Mesendoderm (in vitro differentiated cells): ENCODE measurements around the gene CHST5. TPM values are rescaled to one million over a fixed set of nuclear protein-coding genes. Genes with fewer than 3 reads are reported as not detected.

Experiments
- DNase-seq: peaks from one replicate; pipeline ENCODE4 v3.0.0; 2013
- H2AK5ac ChIP-seq: 2 replicates; pipeline ENCODE4 v1.6.1; 2013; ENCODE audit warnings: low read length, inconsistent platforms
- H2BK120ac ChIP-seq: 2 replicates; pipeline ENCODE4 v1.6.1; 2013; ENCODE audit warnings: low read depth, mild to moderate bottlenecking, low read length, moderate library complexity, mixed read lengths
- H2BK15ac ChIP-seq: replicated peaks from 2 replicates; pipeline ENCODE4 v1.6.1; 2013; ENCODE audit warnings: low read depth, mild to moderate bottlenecking, moderate library complexity
- H2BK5ac ChIP-seq: 2 replicates; pipeline ENCODE4 v1.6.1; 2013; ENCODE audit warnings: low read length, inconsistent platforms
- H3K18ac ChIP-seq: 2 replicates; pipeline ENCODE4 v1.6.1; 2013; ENCODE audit warnings: mild to moderate bottlenecking, low read length, mixed read lengths
- H3K23ac ChIP-seq: one replicate; pipeline ENCODE4 v1.6.1; 2013; ENCODE audit warnings: low read length
- H3K27ac ChIP-seq: 2 replicates; pipeline ENCODE4 v1.5.1; 2013; ENCODE audit warnings: low read depth, mild to moderate bottlenecking, inconsistent platforms, low read length, moderate library complexity
- H3K27me3 ChIP-seq: 2 replicates; pipeline ENCODE4 v1.6.1; 2013; ENCODE audit warnings: low read length, control low read depth, mild to moderate bottlenecking, inconsistent platforms; ENCODE audit not compliant: insufficient read depth, poor library complexity
- H3K36me3 ChIP-seq: 2 replicates; pipeline ENCODE4 v1.6.1; 2013; ENCODE audit warnings: low read length, inconsistent platforms; ENCODE audit not compliant: control insufficient read depth, insufficient read depth
- H3K4ac ChIP-seq: one replicate; pipeline ENCODE4 v1.6.1; 2013; ENCODE audit warnings: low read depth, mild to moderate bottlenecking, low read length, moderate library complexity
- H3K4me1 ChIP-seq: 2 replicates; pipeline ENCODE4 v1.6.1; 2013; ENCODE audit warnings: low read depth, low read length, inconsistent platforms; ENCODE audit not compliant: control insufficient read depth
- H3K4me2 ChIP-seq: 2 replicates; pipeline ENCODE4 v1.6.1; 2013; ENCODE audit warnings: low read length
- H3K4me3 ChIP-seq: 2 replicates; pipeline ENCODE4 v1.5.1; 2013; ENCODE audit warnings: mild to moderate bottlenecking, low read length
- H3K56ac ChIP-seq: one replicate; pipeline ENCODE4 v1.6.1; 2013; ENCODE audit warnings: low read length
- H3K79me1 ChIP-seq: 2 replicates; pipeline ENCODE4 v1.6.1; 2013; ENCODE audit warnings: low read length, inconsistent platforms
- H3K79me2 ChIP-seq: 2 replicates; pipeline ENCODE4 v1.6.1; 2013; ENCODE audit warnings: mild to moderate bottlenecking, low read length; ENCODE audit not compliant: control insufficient read depth, insufficient read depth
- H3K9ac ChIP-seq: 2 replicates; pipeline ENCODE4 v1.6.1; 2013; ENCODE audit warnings: low read length, inconsistent platforms
- H4K5ac ChIP-seq: one replicate; pipeline ENCODE4 v1.6.1; 2013; ENCODE audit warnings: low read length
- H4K8ac ChIP-seq: one replicate; pipeline ENCODE4 v1.6.1; 2013; ENCODE audit warnings: low read depth, mild to moderate bottlenecking, control low read depth, low read length, moderate library complexity
- WGBS: extraction: QIAGEN DNeasy Blood & Tissue Kit; methylation state at CpG from one replicate; pipeline ENCODE4 v1.1.7; 2013; ENCODE audit warnings: low lambda C conversion rate, missing lambda C conversion rate; ENCODE audit not compliant: insufficient coverage; ENCODE audit errors: extremely low coverage; 5-methylcytosine and 5-hydroxymethylcytosine counted together
- polyA plus RNA-seq, 2 experiments: library from polyadenylated mRNA; stranded (reverse); fragments of 200-250 nt; gene quantifications; one replicate each; pipeline ENCODE4 v1.2.3, GENCODE V29; 2013

CHST5 gene
- polyA plus RNA-seq (2013, experiment 1 of 2): 0.01 TPM
- 0.01 TPM for polyA plus RNA-seq (2013, experiment 2 of 2)

DNA sequence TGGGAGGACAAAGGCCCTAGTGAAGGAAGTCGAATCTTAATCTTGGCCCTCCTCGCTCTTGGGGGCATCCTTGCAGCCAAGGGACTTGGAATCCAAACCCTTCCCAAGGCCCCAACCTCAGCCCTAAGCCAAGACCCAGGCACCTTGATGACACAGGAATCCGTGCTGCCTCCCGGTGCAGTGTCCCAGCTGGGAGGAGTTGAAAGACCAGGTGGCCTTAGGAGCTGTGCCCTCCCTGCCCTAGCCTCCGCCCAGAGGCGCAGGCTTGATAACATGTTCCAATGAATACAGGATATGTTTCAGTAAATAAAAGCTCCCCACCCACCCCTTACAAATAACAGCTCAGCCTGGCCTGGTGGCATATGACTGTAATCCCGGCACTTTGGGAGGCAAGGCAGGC, at the start of gene CHST5:
TSS of gene CHST5 (minus strand) at position 208 of the 400 bp plus-strand sequence. CDS start 5,724 bp downstream, outside the sequence.
- no peak for DNase-seq
- H3K27ac ChIP-seq: no peak within 1 kb of the TSS
- no peaks in the 10 kb centered on the region for H3K36me3 ChIP-seq

DNA sequence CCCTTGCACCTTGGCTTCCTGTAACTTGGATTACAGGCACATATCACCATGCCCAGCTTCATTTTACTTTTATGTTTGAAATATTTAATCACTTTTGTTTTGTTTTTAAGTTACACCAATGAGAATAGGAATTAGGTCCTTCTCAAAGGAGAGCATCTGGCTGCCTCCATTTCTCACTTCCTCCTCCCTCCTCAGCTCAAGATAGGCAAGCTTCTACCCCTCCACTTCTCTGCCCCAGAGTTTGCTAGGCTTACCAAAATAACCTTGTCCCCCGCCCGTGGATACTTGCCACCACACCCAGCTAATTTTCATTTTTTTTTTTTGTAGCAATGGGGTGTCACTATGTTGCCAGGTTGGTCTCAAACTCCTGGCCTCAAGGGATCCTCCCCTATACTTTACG, 48.2 kb upstream of the CHST5 start:
- no peak overlapping the region for H3K56ac ChIP-seq
- H3K23ac ChIP-seq: no peak overlapping the region
- H3K36me3 ChIP-seq: no peaks in the 10 kb centered on the region
- no peak overlapping the region for H2BK120ac ChIP-seq
- H2BK15ac ChIP-seq: no peak overlapping the region
- no peak overlapping the region for H3K4ac ChIP-seq
- H4K5ac ChIP-seq: no peak overlapping the region
- DNase-seq: no peak
- H3K4me1 ChIP-seq: no peaks in the 10 kb centered on the region
- no peak overlapping the region for H4K8ac ChIP-seq
- H2BK5ac ChIP-seq: no peak overlapping the region
- no peaks in the 10 kb centered on the region for H3K27me3 ChIP-seq
- H3K18ac ChIP-seq: no peak overlapping the region
- no peaks in the 10 kb centered on the region for H3K79me1 ChIP-seq
- H3K79me2 ChIP-seq: no peaks in the 10 kb centered on the region
- no peak overlapping the region for H3K4me3 ChIP-seq
- no peak overlapping the region for H3K27ac ChIP-seq
- no peak overlapping the region for H3K4me2 ChIP-seq
- H3K9ac ChIP-seq: no peak overlapping the region
- no peak overlapping the region for H2AK5ac ChIP-seq
- no CpG with 5 or more reads among the region's 3 CpGs for WGBS

More for the DNA sequence above, at the start of gene CHST5:
- no peak within 1 kb of the TSS for H3K18ac ChIP-seq
- H3K4me1 ChIP-seq: no peaks in the 10 kb centered on the region
- no peak within 1 kb of the TSS for H2AK5ac ChIP-seq
- no peak within 1 kb of the TSS for H2BK120ac ChIP-seq
- no peak within 1 kb of the TSS for H3K23ac ChIP-seq
- no peak within 1 kb of the TSS for H3K9ac ChIP-seq
- H2BK5ac ChIP-seq: no peak within 1 kb of the TSS
- no peaks in the 10 kb centered on the region for H3K27me3 ChIP-seq
- H3K4ac ChIP-seq: no peak within 1 kb of the TSS
- no peaks in the 10 kb centered on the region for H3K79me1 ChIP-seq
- H3K79me2 ChIP-seq: no peaks in the 10 kb centered on the region
- H3K4me2 ChIP-seq: no peak within 1 kb of the TSS
- no peak within 1 kb of the TSS for H3K56ac ChIP-seq
- WGBS: no CpG with 5 or more reads among the region's 7 CpGs
- no peak within 1 kb of the TSS for H4K5ac ChIP-seq
- H3K4me3 ChIP-seq: no peak within 1 kb of the TSS
- H2BK15ac ChIP-seq: no peak within 1 kb of the TSS
- H4K8ac ChIP-seq: no peak within 1 kb of the TSS

GRCh38 chr16:75579281-75579834, 43.5 kb upstream of the CHST5 start:
- Histone ChIP-seq H3K36me3 (peaks cover 3% of the 10 kb centered on the region), H3K79me2 (no peaks in the 10 kb centered on the region), H2AK5ac (no peak overlapping the region), H3K27me3 (no peaks in the 10 kb centered on the region), H3K23ac (no peak overlapping the region), H3K27ac (no peak overlapping the region), H3K56ac (no peak overlapping the region), H2BK120ac (no peak overlapping the region), H3K4ac (no peak overlapping the region), H2BK5ac (no peak overlapping the region), H4K5ac (no peak overlapping the region), H3K4me1 (no peaks in the 10 kb centered on the region), H3K18ac (no peak overlapping the region), H3K79me1 (peaks cover 2% of the 10 kb centered on the region), H3K4me2 (no peak overlapping the region), H3K9ac (no peak overlapping the region), H2BK15ac (no peak overlapping the region), H3K4me3 (no peak overlapping the region), H4K8ac (no peak overlapping the region)
- no peak for DNase-seq
- WGBS: no CpG with 5 or more reads among the region's 7 CpGs

DNA sequence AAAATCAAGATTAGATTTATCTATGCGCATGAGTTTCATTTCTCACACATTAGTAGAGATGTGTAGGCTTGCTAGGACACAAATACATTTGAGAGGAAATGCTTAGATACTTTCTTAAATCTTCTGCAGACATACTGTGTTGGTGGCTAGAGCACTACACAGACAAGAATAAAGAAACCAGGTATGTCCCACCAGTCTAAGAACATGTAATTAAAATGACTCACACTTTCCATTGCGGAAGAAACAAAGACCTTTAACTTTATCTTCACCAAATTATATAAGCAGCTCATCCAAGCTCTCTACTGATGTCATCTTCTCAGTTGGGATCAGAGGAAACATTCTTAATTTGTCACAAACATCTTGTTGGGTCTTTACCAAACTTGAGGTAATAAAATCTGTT, 42.8 kb upstream of the CHST5 start:
- DNase-seq: no peak
- H3K56ac ChIP-seq: no peak overlapping the region
- WGBS: no CpG with 5 or more reads among the region's 2 CpGs
- peaks cover 2% of the 10 kb centered on the region for H3K79me1 ChIP-seq
- no peak overlapping the region for H2BK5ac ChIP-seq
- H3K4me3 ChIP-seq: no peak overlapping the region
- no peak overlapping the region for H3K18ac ChIP-seq
- no peak overlapping the region for H3K27ac ChIP-seq
- H4K5ac ChIP-seq: no peak overlapping the region
- H3K4me1 ChIP-seq: no peaks in the 10 kb centered on the region
- H3K4ac ChIP-seq: no peak overlapping the region
- peaks cover 3% of the 10 kb centered on the region for H3K36me3 ChIP-seq
- H3K4me2 ChIP-seq: no peak overlapping the region
- no peak overlapping the region for H4K8ac ChIP-seq
- no peaks in the 10 kb centered on the region for H3K27me3 ChIP-seq
- H2BK15ac ChIP-seq: no peak overlapping the region
- no peak overlapping the region for H3K9ac ChIP-seq
- no peak overlapping the region for H2BK120ac ChIP-seq
- H2AK5ac ChIP-seq: no peak overlapping the region
- H3K23ac ChIP-seq: no peak overlapping the region
- no peaks in the 10 kb centered on the region for H3K79me2 ChIP-seq

DNA sequence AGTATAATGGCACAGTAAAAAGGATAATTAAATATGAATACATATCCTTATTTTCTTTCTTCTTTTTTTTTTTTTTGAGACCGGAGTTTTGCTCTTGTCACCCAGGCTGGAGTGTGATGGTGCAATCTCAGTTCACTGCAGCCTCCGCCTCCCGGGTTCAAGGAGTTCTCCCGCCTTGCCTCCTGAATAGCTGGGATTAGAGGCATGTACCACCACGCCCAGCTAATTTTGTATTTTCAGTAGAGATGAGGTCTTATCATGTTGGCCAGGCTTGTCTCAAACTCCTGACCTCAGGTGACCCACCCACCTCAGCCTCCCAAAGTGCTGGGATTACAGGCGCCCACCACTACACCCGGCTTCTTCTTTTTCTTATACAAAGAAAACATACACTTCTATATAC, 42.3 kb upstream of the CHST5 start:
- DNase-seq: no peak
- Histone ChIP-seq H3K79me2 (no peaks in the 10 kb centered on the region), H3K27me3 (no peaks in the 10 kb centered on the region), H3K56ac (no peak overlapping the region), H3K4me2 (no peak overlapping the region), H3K36me3 (peaks cover 5% of the 10 kb centered on the region), H3K4ac (no peak overlapping the region), H3K4me1 (no peaks in the 10 kb centered on the region), H3K4me3 (no peak overlapping the region), H2BK15ac (no peak overlapping the region), H3K9ac (no peak overlapping the region), H3K18ac (no peak overlapping the region), H2BK5ac (no peak overlapping the region), H3K23ac (no peak overlapping the region), H4K8ac (no peak overlapping the region), H3K79me1 (peaks cover 2% of the 10 kb centered on the region), H2AK5ac (no peak overlapping the region), H3K27ac (no peak overlapping the region), H4K5ac (no peak overlapping the region), H2BK120ac (no peak overlapping the region)
- WGBS: no CpG with 5 or more reads among the region's 7 CpGs

- WGBS: no CpG with 5 or more reads among the region's 3 CpGs
- Histone ChIP-seq H3K79me2 (no peaks in the 10 kb centered on the region), H4K8ac (no peak overlapping the region)
Observed at GRCh38 chr16:75576384-75576811, 40.5 kb upstream of the CHST5 start.

More at GRCh38 chr16:75576384-75576811, 40.5 kb upstream of the CHST5 start:
- Histone ChIP-seq H2AK5ac (no peak overlapping the region), H3K4me2 (no peak overlapping the region), H3K27me3 (no peaks in the 10 kb centered on the region), H4K5ac (no peak overlapping the region), H2BK15ac (no peak overlapping the region), H2BK120ac (no peak overlapping the region), H3K23ac (no peak overlapping the region), H3K27ac (no peak overlapping the region), H3K56ac (no peak overlapping the region), H3K4me1 (no peaks in the 10 kb centered on the region), H3K4me3 (no peak overlapping the region), H3K4ac (no peak overlapping the region), H3K18ac (no peak overlapping the region), H3K9ac (no peak overlapping the region), H3K79me1 (peaks cover 4% of the 10 kb centered on the region), H3K36me3 (peaks cover 9% of the 10 kb centered on the region), H2BK5ac (no peak overlapping the region)
- DNase-seq: no peak
